ENCODE data around the gene LGI2. TPM values are rescaled to one million over a fixed set of nuclear protein-coding genes. Genes with fewer than 3 reads are reported as not detected.

The LGI2 gene
- total and polyA plus RNA-seq, 9 of the 15 experiments (the other 6 are each of a cell fraction or from before 2014, with no cell fraction given): 0.03 to 0.07 TPM; not detected in 7

GRCh38 chr4:24992968-24993367 lies 37.8 kb downstream of the LGI2 start:
- H3K4me2 ChIP-seq (ENCODE audit: insufficient read depth, low read length): no peak overlapping the region
- in situ Hi-C loops (cut with MboI): no loop called here
- DNase-seq (ENCODE audit: extremely low read depth in 1 of 4, low spot score in 3 of 4) (no peak), FAIRE-seq (no peak), ATAC-seq (no peak)
- no peaks in the 10 kb centered on the region for H3K36me3 ChIP-seq (ENCODE audit: control insufficient read depth, insufficient read depth, low read length)
- intact Hi-C loops (cut with micrococcal nuclease): no loop called here
- no peaks in the 10 kb centered on the region for H3K4me1 ChIP-seq (replicated peaks in 1 of 2; ENCODE audit: control insufficient read depth in 2 of 2, insufficient read depth in 2 of 2, low read length in 2 of 2)
- H3K27me3 ChIP-seq (ENCODE audit: control insufficient read depth in 2 of 2, insufficient read depth in 2 of 2, low read length in 2 of 2): peaks cover 0 to 2% of the 10 kb centered on the region in 2 experiments; a peak in 1 of 5 replicates
- 0% methylated on average over 1 of the region's 1 CpG for WGBS (ENCODE audit: insufficient coverage, low coverage, missing lambda C conversion rate)
- H3K9me3 ChIP-seq (replicated peaks; ENCODE audit: control insufficient read depth, insufficient read depth, low read depth, low read length): no peaks in the 10 kb centered on the region
- H3K27ac ChIP-seq (ENCODE audit: extremely low read depth, low read depth, low read length): no peak overlapping the region
- BruUV-seq (replicated peaks): no TSS peak
- H3K9me1 ChIP-seq (ENCODE audit: control insufficient read depth, insufficient read depth, low read length): no peaks in the 10 kb centered on the region
- no peak overlapping the region for H3K4me3 ChIP-seq
- ChIA-PET CTCF (ENCODE audit: low intra/inter-chr PET ratio) (no interaction called here), POLR2A (no interaction called here)
- H3K9ac ChIP-seq (ENCODE audit: insufficient read depth in 1 of 2, low read depth in 2 of 2, low read length in 2 of 2): no peak overlapping the region
- TF ChIP-seq IRF1 (CRISPR knock-in tag; IDR thresholded peaks at IDR 0.05; ENCODE audit: borderline replicate concordance) (no peak), MTA1 (IDR thresholded peaks at IDR 0.05; ENCODE audit: borderline replicate concordance) (no peak), BHLHE40 (IDR thresholded peaks at IDR 0.05; ENCODE audit: low read length) (no peak), BACH1 (tag; IDR thresholded peaks at IDR 0.05) (no peak), ZFP36 (IDR thresholded peaks at IDR 0.05; ENCODE audit: low read depth, low read length, partially characterized antibody) (peak; percentile 36), BCOR (IDR thresholded peaks at IDR 0.05) (peak; percentile 32; the same call in 1 of the 2 replicates), KDM1A (IDR thresholded peaks at IDR 0.05) (0 out of 4 replicates have a peak, but pooled peaks of 1 of the 2 experiments have one; percentile 14), RBM25 (IDR thresholded peaks at IDR 0.05; ENCODE audit: low read depth, low read length, severe bottlenecking) (peak; percentile 81), BRD9 (IDR thresholded peaks at IDR 0.05; ENCODE audit: low read depth, partially characterized antibody) (peak; percentile 98)
- H4K20me1 ChIP-seq (replicated peaks; ENCODE audit: control insufficient read depth, insufficient read depth, low read length): no peaks in the 10 kb centered on the region
- no peaks in the 10 kb centered on the region for H3K79me2 ChIP-seq (ENCODE audit: control insufficient read depth, insufficient read depth, low read length)
- no peak overlapping the region for H2AFZ ChIP-seq (ENCODE audit: low read depth, low read length)
